ENCODE measurements around the gene PRR15. TPM values are rescaled to one million over a fixed set of nuclear protein-coding genes. Genes with fewer than 3 reads are reported as not detected.
A peak's percentile ranks its signal among the peaks of the same experiment; 100 is the strongest.

PRR15 gene
- total RNA-seq, 1 donor from 2014 or later = 8.1 TPM

- H3K4me3 ChIP-seq (ENCODE audit: low read depth, low read length) = no peak overlapping the region
- DNase-seq (ENCODE audit: low read depth) = no peak
- TF ChIP-seq, protein P1, sequence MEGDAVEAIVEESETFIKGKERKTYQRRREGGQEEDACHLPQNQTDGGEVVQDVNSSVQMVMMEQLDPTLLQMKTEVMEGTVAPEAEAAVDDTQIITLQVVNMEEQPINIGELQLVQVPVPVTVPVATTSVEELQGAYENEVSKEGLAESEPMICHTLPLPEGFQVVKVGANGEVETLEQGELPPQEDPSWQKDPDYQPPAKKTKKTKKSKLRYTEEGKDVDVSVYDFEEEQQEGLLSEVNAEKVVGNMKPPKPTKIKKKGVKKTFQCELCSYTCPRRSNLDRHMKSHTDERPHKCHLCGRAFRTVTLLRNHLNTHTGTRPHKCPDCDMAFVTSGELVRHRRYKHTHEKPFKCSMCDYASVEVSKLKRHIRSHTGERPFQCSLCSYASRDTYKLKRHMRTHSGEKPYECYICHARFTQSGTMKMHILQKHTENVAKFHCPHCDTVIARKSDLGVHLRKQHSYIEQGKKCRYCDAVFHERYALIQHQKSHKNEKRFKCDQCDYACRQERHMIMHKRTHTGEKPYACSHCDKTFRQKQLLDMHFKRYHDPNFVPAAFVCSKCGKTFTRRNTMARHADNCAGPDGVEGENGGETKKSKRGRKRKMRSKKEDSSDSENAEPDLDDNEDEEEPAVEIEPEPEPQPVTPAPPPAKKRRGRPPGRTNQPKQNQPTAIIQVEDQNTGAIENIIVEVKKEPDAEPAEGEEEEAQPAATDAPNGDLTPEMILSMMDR (conservative IDR thresholded peaks at IDR 0.05; ENCODE audit: low read depth, low read length) = no peak
Measured at GRCh38 chr7:29539471-29539870, 24.2 kb upstream of the PRR15 start.

GRCh38 chr7:29547421-29547820, 16.2 kb upstream of the PRR15 start:
- TF ChIP-seq, protein P1 (conservative IDR thresholded peaks at IDR 0.05; ENCODE audit: low read depth, low read length) = no peak
- no peak for DNase-seq (ENCODE audit: low read depth)

GRCh38 chr7:29548823-29549222, 14.8 kb upstream of the PRR15 start:
- no peak overlapping the region for H3K4me3 ChIP-seq (ENCODE audit: low read depth, low read length)
- TF ChIP-seq, protein P1 (conservative IDR thresholded peaks at IDR 0.05; ENCODE audit: low read depth, low read length) = no peak
- no peak for DNase-seq (ENCODE audit: low read depth)

More at GRCh38 chr7:29547421-29547820, 16.2 kb upstream of the PRR15 start:
- H3K4me3 ChIP-seq (ENCODE audit: low read depth, low read length) = no peak overlapping the region

DNA sequence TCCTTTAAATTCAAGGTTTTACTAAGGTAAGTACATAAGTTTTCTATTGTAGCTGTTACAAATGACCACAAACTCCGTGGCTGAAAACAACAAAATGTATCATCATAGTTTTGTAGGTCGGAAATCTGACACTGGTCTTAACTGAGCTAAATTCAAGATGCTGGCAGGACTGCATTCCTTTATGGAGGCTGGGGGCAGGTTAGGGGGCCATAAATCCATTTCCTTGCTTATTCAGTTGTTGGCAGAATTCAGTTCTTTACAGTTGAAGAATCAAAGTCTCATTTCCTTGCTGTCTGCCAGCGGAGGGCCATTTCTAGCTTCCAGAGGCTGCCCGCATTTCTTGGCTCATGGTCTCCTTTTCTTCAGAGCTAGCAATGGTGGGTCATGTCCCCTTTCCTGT, 11.2 kb upstream of the PRR15 start:
- TF ChIP-seq, protein P1 (conservative IDR thresholded peaks at IDR 0.05; ENCODE audit: low read depth, low read length) = no peak
- H3K4me3 ChIP-seq (ENCODE audit: low read depth, low read length) = no peak overlapping the region
- no peak for DNase-seq (ENCODE audit: low read depth)

- TF ChIP-seq, protein P1 (conservative IDR thresholded peaks at IDR 0.05; ENCODE audit: low read depth, low read length) = no peak
- no peak for DNase-seq (ENCODE audit: low read depth)
- no peak overlapping the region for H3K4me3 ChIP-seq (ENCODE audit: low read depth, low read length)
Measured at GRCh38 chr7:29555061-29555460, 8.6 kb upstream of the PRR15 start.

DNA sequence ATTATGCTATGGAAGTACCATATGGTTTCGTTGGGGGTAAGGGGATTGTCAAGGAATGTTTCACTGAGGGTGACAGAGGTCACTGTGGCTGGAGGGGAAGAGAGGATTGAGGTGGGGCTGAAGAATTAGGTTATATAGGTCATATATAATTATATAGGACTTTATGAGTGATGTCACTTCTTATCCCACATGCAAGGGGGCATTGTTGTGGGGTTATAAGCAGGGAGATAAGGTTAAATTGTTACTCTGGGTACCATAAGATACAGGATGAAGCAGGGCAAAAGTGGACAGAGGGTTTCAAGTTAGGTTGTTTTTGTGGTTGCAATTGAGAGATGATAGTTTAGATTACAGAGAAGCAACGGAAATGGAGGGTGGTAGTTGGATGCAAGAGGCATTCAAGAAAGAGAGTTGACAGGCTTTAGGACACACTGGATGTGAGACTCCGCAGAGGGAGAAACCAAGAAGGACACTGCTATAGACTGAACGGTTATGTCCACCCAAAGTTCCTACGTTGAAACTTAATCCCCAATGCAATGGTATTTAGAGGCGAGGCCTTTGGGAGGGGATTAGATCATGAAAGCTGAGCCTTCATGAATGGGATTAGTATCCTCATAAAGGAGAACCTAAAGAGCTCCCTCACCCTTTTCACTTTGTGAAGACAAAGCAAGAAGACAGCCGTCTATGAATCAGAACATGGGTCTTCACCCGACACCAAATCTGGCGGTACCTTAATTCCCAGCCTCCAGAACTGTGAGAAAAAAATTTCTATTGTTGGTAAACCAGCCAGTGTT, 7.0 kb upstream of the PRR15 start:
- DNase-seq (ENCODE audit: low read depth) = no peak
- TF ChIP-seq, protein P1 (conservative IDR thresholded peaks at IDR 0.05; ENCODE audit: low read depth, low read length) = peak; percentile 26
- no peak overlapping the region for H3K4me3 ChIP-seq (ENCODE audit: low read depth, low read length)

DNA sequence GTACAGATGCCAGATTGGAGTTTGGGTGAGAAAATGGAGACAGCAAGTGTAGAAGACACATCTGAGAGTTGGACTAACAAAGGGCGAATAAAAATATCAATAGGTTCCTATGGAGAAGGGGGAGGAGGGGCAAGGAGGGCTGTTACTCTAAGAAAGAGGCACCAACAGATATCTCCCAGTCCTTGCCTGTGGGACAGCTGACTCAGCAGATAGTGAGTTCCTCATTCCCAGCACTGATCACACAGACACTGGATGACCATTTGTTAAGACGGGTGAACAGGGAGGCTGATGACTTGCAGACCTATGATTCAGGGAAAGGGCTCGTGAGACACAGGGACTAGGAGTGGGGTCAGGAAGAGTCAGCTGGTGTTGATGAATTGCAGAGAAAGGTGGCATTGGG, 5.7 kb upstream of the PRR15 start:
- peak; percentile 15 for DNase-seq (ENCODE audit: low read depth)
- TF ChIP-seq, protein P1 (conservative IDR thresholded peaks at IDR 0.05; ENCODE audit: low read depth, low read length) = no peak
- H3K4me3 ChIP-seq (ENCODE audit: low read depth, low read length) = no peak overlapping the region

Data from epithelial cell of proximal tubule (primary cell).